Measurements from ENCODE around the gene PSMD13. TPM values are rescaled to one million over a fixed set of nuclear protein-coding genes. Genes with fewer than 3 reads are reported as not detected.

PSMD13 gene
- total and polyA plus RNA-seq, 2 experiments from 2014 or later, result 98.4 to 175 TPM

- H3K36me3 ChIP-seq, result no peaks in the 10 kb centered on the region
- peaks cover 59% of the 10 kb centered on the region for H3K27me3 ChIP-seq
- no peak for DNase-seq (ENCODE audit: low read depth in 1 of 2, low spot score in 1 of 2)
- no peak overlapping the region for H3K4me3 ChIP-seq
- no peak overlapping the region for H3K27ac ChIP-seq
- H3K4me1 ChIP-seq (ENCODE audit: low read depth), result no peaks in the 10 kb centered on the region
- no peaks in the 10 kb centered on the region for H3K9me3 ChIP-seq (ENCODE audit: low read depth)
- no peak for TF ChIP-seq CTCF (IDR thresholded peaks at IDR 0.05; ENCODE audit: low read depth, low read length)
Measured at GRCh38 chr11:280706-281485, 44.1 kb downstream of the PSMD13 start.

GRCh38 chr11:281486-282161 is 44.8 kb downstream of the PSMD13 start:
- Histone ChIP-seq H3K36me3 (no peaks in the 10 kb centered on the region), H3K4me1 (ENCODE audit: low read depth) (no peaks in the 10 kb centered on the region), H3K4me3 (no peak overlapping the region), H3K27ac (no peak overlapping the region), H3K27me3 (peaks cover 56% of the 10 kb centered on the region), H3K9me3 (ENCODE audit: low read depth) (no peaks in the 10 kb centered on the region)
- no peak for TF ChIP-seq CTCF (IDR thresholded peaks at IDR 0.05; ENCODE audit: low read depth, low read length)
- DNase-seq (ENCODE audit: low read depth in 1 of 2, low spot score in 1 of 2), result no peak

GRCh38 chr11:282171-282570 is 45.4 kb downstream of the PSMD13 start:
- Histone ChIP-seq H3K27me3 (peaks cover 58% of the 10 kb centered on the region), H3K4me1 (ENCODE audit: low read depth) (no peaks in the 10 kb centered on the region), H3K36me3 (no peaks in the 10 kb centered on the region), H3K27ac (no peak overlapping the region), H3K4me3 (no peak overlapping the region), H3K9me3 (ENCODE audit: low read depth) (no peaks in the 10 kb centered on the region)
- no peak for DNase-seq (ENCODE audit: low read depth in 1 of 2, low spot score in 1 of 2)
- TF ChIP-seq CTCF (IDR thresholded peaks at IDR 0.05; ENCODE audit: low read depth, low read length), result no peak

- Histone ChIP-seq H3K9me3 (ENCODE audit: low read depth) (no peaks in the 10 kb centered on the region), H3K4me1 (ENCODE audit: low read depth) (no peaks in the 10 kb centered on the region), H3K36me3 (no peaks in the 10 kb centered on the region), H3K4me3 (no peak overlapping the region), H3K27ac (no peak overlapping the region), H3K27me3 (peaks cover 60% of the 10 kb centered on the region)
- TF ChIP-seq CTCF (IDR thresholded peaks at IDR 0.05; ENCODE audit: low read depth, low read length), result no peak
- DNase-seq (ENCODE audit: low read depth in 1 of 2, low spot score in 1 of 2), result no peak
Measured at GRCh38 chr11:282630-283360, 46.0 kb downstream of the PSMD13 start.

GRCh38 chr11:283405-284104 is 46.8 kb downstream of the PSMD13 start:
- H3K36me3 ChIP-seq, result no peaks in the 10 kb centered on the region
- no peak for TF ChIP-seq CTCF (IDR thresholded peaks at IDR 0.05; ENCODE audit: low read depth, low read length)
- no peaks in the 10 kb centered on the region for H3K4me1 ChIP-seq (ENCODE audit: low read depth)
- no peak overlapping the region for H3K27ac ChIP-seq
- H3K27me3 ChIP-seq, result peaks cover 60% of the 10 kb centered on the region
- DNase-seq (ENCODE audit: low read depth in 1 of 2, low spot score in 1 of 2), result no peak
- H3K4me3 ChIP-seq, result no peak overlapping the region
- no peaks in the 10 kb centered on the region for H3K9me3 ChIP-seq (ENCODE audit: low read depth)

All from cardiac muscle cell (in vitro differentiated cells and primary cell).